Measurements from ENCODE around the gene PDCD2. TPM values are rescaled to one million over a fixed set of nuclear protein-coding genes. Genes with fewer than 3 reads are reported as not detected.
"Not testable (repeated sequence)": the region's sequence is repeated elsewhere in the genome, so short reads cannot be mapped to it uniquely, and the experiment has no call there.

The PDCD2 gene
- 10 to 100 TPM; 46.6 to 55.4 (median 53.5) TPM for polyA plus RNA-seq (ENCODE audit: insufficient read length in 10 of 10)
- long read RNA-seq, donor 1, transcript PDCD2-208 (6 exons, 3,378 nt), result major isoform, 10 of 16 reads
- long read RNA-seq, donor 1, partial matches to known transcripts, result 0 of 16 reads
- long read RNA-seq, donor 1, other reads (novel, unspliced or antisense), result 0 of 16 reads
- long read RNA-seq, donor 2, transcript PDCD2-208 (6 exons, 3,378 nt), result major isoform, 8 of 12 reads
- long read RNA-seq, donor 2, partial matches to known transcripts, result 0 of 12 reads
- long read RNA-seq, donor 2, other reads (novel, unspliced or antisense), result 0 of 12 reads
- long read RNA-seq, donor 3, result 0 reads
- long read RNA-seq, donor 4, transcript PDCD2-208 (6 exons, 3,378 nt), result major isoform, 12 of 17 reads
- long read RNA-seq, donor 4, partial matches to known transcripts, result 0 of 17 reads
- long read RNA-seq, donor 4, other reads (novel, unspliced or antisense), result 0 of 17 reads
- long read RNA-seq, donor 5, transcript PDCD2-208 (6 exons, 3,378 nt), result major isoform, 15 of 29 reads
- long read RNA-seq, donor 5, partial matches to known transcripts, result 5 of 29 reads
- long read RNA-seq, donor 5, other reads (novel, unspliced or antisense), result 0 of 29 reads
- long read RNA-seq, donor 6, transcript PDCD2-208 (6 exons, 3,378 nt), result major isoform, 12 of 20 reads
- long read RNA-seq, donor 6, partial matches to known transcripts, result 0 of 20 reads
- long read RNA-seq, donor 6, other reads (novel, unspliced or antisense), result 0 of 20 reads
- long read RNA-seq, donor 7, transcript PDCD2-208 (6 exons, 3,378 nt), result major isoform, 6 of 11 reads
- long read RNA-seq, donor 7, partial matches to known transcripts, result 0 of 11 reads
- long read RNA-seq, donor 7, other reads (novel, unspliced or antisense), result 0 of 11 reads
- long read RNA-seq, donor 8, transcript PDCD2-208 (6 exons, 3,378 nt), result major isoform, 14 of 23 reads
- long read RNA-seq, donor 8, partial matches to known transcripts, result 6 of 23 reads
- long read RNA-seq, donor 8, other reads (novel, unspliced or antisense), result 0 of 23 reads
- long read RNA-seq, donor 9, partial matches to known transcripts, result 0 of 2 reads
- long read RNA-seq, donor 9, other reads (novel, unspliced or antisense), result 0 of 2 reads

- peak; percentile 87 to 96 (median 93) for DNase-seq
Measured at GRCh38 chr6:170584181-170584953, at the start of gene PDCD2. TSS of gene PDCD2 (minus strand) at chr6:170584637. CDS start at chr6:170584581, 56 bp downstream.

- DNase-seq, result not testable (repeated sequence)
Measured at GRCh38 chr6:170616020-170616554, 31.6 kb upstream of the PDCD2 start.

GRCh38 chr6:170612256-170612804, 27.9 kb upstream of the PDCD2 start:
- DNase-seq, result not testable (repeated sequence)

GRCh38 chr6:170609225-170609624, 24.8 kb upstream of the PDCD2 start:
- not testable (repeated sequence) for DNase-seq

GRCh38 chr6:170605574-170606259, 21.3 kb upstream of the PDCD2 start:
- DNase-seq, result no peak

GRCh38 chr6:170597278-170597677, 12.8 kb upstream of the PDCD2 start:
- DNase-seq, result no peak

GRCh38 chr6:170596426-170596825, 12.0 kb upstream of the PDCD2 start:
- DNase-seq, result peak in 1 of 3 donors; percentile 11

- no peak for DNase-seq
Measured at GRCh38 chr6:170590725-170591124, 6.3 kb upstream of the PDCD2 start.

GRCh38 chr6:170584954-170585498, 589 bp upstream of the PDCD2 start:
- DNase-seq, result no peak

GRCh38 chr6:170583756-170584180, 669 bp downstream of the PDCD2 start:
- peak in 1 of 3 donors; percentile 3 for DNase-seq

- DNase-seq, result no peak
Measured at GRCh38 chr6:170578909-170579308, 5.5 kb downstream of the PDCD2 start.

- DNase-seq, result no peak
Measured at GRCh38 chr6:170575250-170575649, 9.2 kb downstream of the PDCD2 start.

- no peak for DNase-seq
Measured at GRCh38 chr6:170572704-170573466, 11.6 kb downstream of the PDCD2 start.

GRCh38 chr6:170564936-170565530, 19.4 kb downstream of the PDCD2 start:
- DNase-seq, result no peak

GRCh38 chr6:170561555-170561954, 22.9 kb downstream of the PDCD2 start:
- no peak for DNase-seq

GRCh38 chr6:170555305-170555704, 29.1 kb downstream of the PDCD2 start:
- no peak for DNase-seq

GRCh38 chr6:170554796-170555137, 29.7 kb downstream of the PDCD2 start:
- no peak for DNase-seq

- peak; percentile 98 to 99 (median 99) for DNase-seq
Measured at GRCh38 chr6:170554013-170554795, 30.2 kb downstream of the PDCD2 start, which contains the start of gene TBP. TSS of gene TBP (plus strand) at chr6:170554369. CDS start at chr6:170557030, 2,661 bp downstream.

Data from muscle of back (tissue), 13 donors.